PFSK-1 (cell line): Measurements from ENCODE around the gene GABRR3.

Experiments used
- POLR2AphosphoS5 ChIP-seq: IDR thresholded peaks from 2 replicates; pipeline ENCODE4 v1.6.1; 2012; ENCODE audit warnings: low read depth, mild to moderate bottlenecking, control low read depth, low read length, moderate library complexity
- SIN3A ChIP-seq: IDR thresholded peaks from 2 replicates; pipeline ENCODE4 v1.6.1; 2012; ENCODE audit warnings: mild to moderate bottlenecking, low read length, moderate library complexity, borderline replicate concordance; ENCODE audit not compliant: insufficient read depth
- TAF1 ChIP-seq: IDR thresholded peaks from 2 replicates; pipeline ENCODE4 v1.6.1; 2012; ENCODE audit warnings: low read length, control low read depth, borderline replicate concordance; ENCODE audit not compliant: insufficient read depth

- TF ChIP-seq TAF1 = no peak
- TF ChIP-seq POLR2AphosphoS5 = no peak
- no peak for TF ChIP-seq SIN3A
Observed at GRCh38 chr3:98073486-98073885, 38.4 kb upstream of the GABRR3 start.
